MM.1S (cell line): Measurements from ENCODE around the gene EXOC4.

Source experiments
- CTCF ChIP-seq: fragments of 300-600 bp; sonication (generic); IDR thresholded peaks from 2 replicates; pipeline ENCODE4 v1.5.1; 2016; ENCODE audit warnings: antibody characterized with exemption, low read length, mixed read lengths
- EZH2 ChIP-seq: fragments of 300-600 bp; sonication (generic); optimal IDR thresholded peaks from 2 replicates; pipeline ENCODE3; 2017; ENCODE audit warnings: low read depth, mild to moderate bottlenecking, antibody characterized with exemption, low read length, mixed read lengths

GRCh38 chr7:133412942-133413341, 160.1 kb downstream of the EXOC4 start:
- TF ChIP-seq CTCF (no peak), EZH2 (no peak)
